ENCODE results near the gene PTGES2.

The PTGES2 gene

GRCh38 chr9:128153060-128153946 is 25.8 kb upstream of the PTGES2 start:
- FAIRE-seq, result no peak

DNA sequence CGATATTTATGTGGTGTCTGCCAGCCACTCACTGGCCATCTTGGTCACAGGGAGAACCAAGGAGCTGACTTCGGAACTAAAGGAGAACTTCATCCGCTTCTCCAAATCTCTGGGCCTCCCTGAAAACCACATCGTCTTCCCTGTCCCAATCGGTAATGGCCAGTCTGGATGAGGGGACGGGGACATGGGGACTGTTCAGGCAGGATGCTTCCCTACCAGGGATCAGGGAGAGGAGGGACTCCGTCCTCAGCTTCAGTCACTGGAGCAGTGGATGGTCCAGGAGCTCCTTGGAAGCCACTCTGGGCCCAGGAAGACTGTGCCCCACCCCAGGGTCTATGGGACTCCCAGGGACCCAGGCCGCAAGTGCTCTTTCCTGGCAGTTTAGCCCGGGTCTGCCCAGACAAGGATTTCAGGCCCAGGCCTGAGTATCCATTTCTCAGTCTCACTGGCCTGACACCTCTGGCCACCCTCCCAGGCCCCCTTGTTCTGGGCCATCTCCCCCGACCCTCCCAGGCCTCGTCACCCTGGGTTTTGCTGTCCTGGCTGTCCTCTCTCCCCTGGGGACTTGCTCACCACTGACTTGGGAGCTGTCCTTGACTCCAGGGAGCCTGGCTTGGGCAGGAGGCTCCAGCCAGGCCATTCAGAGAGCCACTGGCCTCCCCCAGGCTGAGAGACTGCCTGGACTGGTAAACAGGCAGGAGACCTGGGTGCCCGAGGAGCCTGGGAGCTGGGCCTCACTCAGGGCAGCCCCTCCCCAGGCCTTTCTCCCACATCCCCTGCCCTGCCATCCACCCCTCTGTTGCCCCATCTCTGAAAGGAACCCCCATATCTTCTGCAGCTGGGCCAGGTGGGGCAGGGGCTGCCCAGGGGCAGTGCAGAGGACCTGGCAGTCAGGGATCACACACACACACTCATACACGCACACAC is 24.9 kb upstream of the PTGES2 start:
- FAIRE-seq, result no peak

DNA sequence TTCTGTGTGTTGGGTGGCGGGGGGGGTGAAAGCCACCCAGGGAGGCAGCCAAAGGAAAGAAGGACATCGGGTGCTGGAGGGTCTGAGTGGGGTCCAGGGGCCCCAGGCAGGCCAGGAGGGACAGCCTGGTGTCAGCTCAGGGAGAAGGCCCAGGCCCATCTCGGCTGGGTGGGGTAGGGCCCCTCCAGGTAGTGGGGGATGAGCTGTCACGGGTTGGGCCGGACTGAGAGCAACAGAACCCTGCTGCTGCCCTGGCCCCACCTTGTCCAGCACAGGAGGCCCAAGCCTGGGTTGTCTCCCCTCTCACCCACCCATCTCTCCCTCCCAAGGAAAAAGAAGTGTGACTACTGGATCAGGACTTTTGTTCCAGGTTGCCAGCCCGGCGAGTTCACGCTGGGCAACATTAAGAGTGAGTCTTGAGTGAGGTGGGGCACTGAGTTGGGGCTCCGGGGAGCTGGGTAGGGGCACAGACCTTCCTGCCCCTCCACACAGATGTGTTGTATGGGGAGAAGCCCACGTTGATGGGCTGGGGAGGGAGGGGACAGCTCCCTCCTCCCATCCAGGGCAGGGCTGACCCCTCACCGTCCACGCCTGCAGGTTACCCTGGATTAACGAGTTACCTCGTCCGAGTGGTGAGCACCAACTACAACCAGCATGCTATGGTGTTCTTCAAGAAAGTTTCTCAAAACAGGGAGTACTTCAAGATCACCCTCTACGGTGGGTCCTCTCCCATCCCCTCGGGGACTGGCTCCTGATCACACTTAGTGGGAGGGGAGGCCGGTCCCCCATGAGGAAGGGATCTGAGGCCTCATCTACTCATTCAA is 24.0 kb upstream of the PTGES2 start:
- FAIRE-seq, result no peak

DNA sequence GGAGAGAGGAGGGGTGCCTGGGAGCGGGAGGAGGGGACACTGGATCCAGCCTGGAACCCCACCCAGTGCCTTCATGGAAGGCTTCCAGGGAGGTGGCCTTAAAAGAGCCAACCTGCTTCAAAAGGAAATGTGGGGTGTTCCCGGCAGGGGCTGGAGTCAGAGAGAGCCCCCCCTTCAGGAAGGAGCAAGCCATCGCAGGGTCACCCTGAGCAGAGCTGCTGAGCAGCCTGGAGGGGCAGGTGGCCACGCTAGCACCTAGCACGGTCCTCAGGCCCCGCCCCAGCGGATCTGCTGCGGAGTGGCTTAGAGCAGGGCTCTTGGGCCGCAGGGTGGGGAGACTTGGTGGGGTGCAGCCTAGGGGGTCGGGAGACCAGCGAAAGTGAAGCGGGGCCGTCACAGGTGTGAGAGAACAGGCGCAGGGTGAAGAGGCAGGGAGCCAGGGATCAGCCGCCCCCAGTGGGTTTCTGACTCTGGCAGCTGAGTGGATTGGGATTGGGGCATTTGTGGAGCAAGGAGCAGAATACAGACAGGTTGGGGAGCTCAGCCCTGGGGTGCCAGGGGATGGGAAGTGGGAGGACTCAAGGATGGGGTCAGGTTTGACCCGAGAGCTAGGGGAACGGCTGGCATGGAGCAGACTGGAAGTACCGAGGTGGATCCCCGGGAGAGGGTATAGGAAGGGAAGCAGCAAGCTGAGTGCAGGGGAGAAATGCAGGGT is 23.2 kb upstream of the PTGES2 start:
- FAIRE-seq, result no peak

DNA sequence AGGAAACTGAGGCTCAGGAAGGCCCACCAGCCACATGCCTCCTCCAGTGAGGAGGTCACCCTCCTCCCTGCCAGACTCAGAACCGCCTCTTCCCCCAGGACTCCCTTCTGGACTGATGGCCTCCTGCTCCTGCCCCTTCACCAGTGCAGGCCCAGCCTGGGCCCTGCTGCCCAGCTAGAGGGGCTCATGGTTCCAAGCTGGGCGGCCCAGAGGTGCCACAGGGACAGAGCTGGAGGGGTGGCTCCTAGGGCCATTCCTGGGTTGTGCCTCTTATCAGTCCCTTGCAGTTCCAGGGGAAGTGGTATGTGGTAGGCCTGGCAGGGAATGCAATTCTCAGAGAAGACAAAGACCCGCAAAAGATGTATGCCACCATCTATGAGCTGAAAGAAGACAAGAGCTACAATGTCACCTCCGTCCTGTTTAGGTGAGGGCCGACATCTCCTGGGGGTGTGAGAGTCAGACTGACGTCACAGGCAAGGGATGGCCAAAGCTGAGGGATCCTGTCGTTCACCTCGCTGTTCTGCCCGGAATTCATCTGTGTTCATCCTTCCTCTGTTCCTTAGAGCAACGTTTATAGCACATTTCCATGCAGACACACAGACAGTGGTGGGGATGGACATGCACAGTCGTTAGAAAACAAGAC is 22.5 kb upstream of the PTGES2 start:
- FAIRE-seq, result no peak

DNA sequence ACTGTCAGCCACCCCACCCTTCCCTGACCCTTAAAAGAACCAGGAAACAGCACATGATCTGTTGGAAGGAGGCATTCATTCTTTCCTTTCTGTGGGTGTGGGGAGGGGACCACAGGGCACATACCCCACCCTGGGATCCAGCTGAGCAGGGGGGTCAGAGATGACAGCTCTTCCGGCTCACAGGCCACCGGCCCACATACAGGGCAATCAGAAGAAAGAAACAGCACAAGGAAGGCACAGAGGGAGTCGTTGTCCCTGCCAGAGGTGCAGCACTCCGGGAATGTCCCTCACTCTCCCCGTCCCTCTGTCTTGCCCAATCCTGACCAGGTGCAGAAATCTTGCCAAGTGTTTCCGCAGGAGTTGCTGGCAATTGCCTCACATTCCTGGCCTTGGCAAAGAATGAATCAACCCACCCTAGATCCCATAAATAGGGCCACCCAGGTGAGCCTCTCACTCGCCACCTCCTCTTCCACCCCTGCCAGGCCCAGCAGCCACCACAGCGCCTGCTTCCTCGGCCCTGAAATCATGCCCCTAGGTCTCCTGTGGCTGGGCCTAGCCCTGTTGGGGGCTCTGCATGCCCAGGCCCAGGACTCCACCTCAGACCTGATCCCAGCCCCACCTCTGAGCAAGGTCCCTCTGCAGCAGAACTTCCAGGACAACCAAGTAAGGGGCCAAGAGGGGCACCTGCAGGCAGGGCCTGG is 21.6 kb upstream of the PTGES2 start, which contains the start of gene LCN2:
LCN2 (plus strand) TSS at position 453 of the 701 bp plus-strand sequence; CDS start at position 526, 73 bp downstream.
- FAIRE-seq, result no peak

- no peak for FAIRE-seq
Measured at GRCh38 chr9:128148509-128149000, 21.0 kb upstream of the PTGES2 start.

DNA sequence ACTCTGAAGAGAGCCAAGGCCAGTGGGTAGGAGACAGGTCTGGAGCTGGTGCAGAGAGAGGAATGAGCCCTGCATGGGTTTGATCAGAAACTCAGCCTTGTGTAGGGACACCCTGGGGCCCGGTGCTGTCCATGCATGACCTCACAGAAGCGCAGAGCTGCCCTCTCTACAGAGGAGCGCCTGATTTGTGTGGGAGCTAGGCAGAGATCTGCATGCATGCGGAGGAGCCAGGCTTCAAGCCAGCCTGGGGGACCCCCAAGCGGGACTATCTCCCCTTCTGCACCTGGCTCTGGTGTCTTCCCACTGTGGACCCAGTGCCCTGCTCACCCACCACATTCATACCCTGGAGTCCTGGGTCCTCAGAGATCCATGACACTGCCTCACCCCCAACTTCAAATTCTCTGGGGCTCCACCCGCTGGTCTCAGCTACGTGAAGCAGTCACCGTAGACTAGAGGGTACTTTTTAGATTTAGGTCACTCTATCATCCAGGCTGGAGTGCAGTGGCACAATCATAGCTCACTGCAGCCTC is 19.1 kb upstream of the PTGES2 start:
- FAIRE-seq, result no peak

- no peak for FAIRE-seq
Measured at GRCh38 chr9:128145951-128146351, 18.4 kb upstream of the PTGES2 start.

- no peak for FAIRE-seq
Measured at GRCh38 chr9:128145536-128145935, 18.0 kb upstream of the PTGES2 start.

- no peak for FAIRE-seq
Measured at GRCh38 chr9:128144239-128145181, 17.0 kb upstream of the PTGES2 start.

GRCh38 chr9:128143525-128144238 is 16.2 kb upstream of the PTGES2 start:
- FAIRE-seq, result no peak

DNA sequence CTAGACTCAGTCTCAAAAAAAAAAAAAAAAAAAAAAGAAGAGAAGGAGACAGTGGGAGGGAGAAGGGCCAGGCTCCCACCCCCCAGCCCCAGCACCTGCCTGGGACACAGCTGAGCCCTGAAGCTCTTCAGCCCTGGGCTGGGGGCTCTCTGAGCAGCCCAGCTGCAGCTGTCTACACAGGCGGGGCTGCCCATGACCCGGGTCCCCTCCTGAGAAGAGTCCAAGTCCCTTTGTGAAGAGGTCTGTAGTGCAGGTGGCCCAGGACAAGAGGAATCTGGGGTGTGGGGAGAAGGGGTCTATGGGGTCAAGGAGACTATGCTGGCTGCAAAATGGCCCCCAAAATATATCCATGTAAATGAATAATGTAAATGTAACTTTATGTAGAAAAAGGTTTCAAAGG is 15.1 kb upstream of the PTGES2 start:
- FAIRE-seq, result no peak

DNA sequence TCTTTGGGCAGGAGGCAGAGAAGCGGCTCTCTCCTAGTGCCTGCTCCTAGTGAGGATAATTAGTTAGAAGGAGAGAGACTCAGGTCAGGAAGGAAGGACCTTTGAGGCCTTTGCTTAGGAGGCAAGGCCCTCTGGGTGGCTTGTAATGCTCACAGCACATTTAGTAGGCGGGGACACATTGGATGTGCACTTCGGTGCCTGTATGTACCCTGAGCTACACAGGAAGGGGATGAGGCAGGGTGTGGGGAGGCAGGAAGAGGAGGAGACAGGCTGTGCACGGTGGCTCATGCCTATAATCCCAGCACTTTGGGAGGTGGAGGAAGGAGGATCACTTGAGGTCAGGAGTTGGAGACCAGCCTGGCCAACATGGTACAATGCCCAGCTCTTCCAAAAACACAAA is 14.5 kb upstream of the PTGES2 start:
- no peak for FAIRE-seq

DNA sequence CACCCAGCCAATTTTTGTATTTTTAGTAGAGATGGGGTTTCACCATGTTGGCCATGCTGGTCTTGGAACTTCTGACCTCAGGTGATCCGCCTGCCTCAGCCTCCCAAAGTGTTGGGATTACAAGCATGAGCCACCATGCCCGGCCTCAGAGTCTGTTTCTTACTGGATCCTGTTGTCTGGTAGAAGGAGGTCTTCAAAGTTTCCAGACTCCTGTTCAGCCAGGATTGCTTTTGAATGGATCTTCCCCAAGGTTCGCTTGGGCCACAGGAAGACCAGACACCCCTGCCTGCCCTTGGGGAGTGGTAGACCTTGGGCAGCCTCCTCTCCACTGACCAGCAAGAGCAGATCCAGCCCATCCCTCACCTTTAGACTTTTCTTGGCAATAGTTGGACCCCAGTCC is 14.1 kb upstream of the PTGES2 start:
- no peak for FAIRE-seq

GRCh38 chr9:128139621-128140020 is 12.1 kb upstream of the PTGES2 start:
- FAIRE-seq, result no peak

- FAIRE-seq, result no peak
Measured at GRCh38 chr9:128138001-128138400, 10.5 kb upstream of the PTGES2 start.
